NCI-H2227 treated with DMSO at 0.1 percent for 48 hours (cell line): Measurements from ENCODE around the gene PWWP2B.
"Not testable (repeated sequence)": the region's sequence is repeated elsewhere in the genome, so short reads cannot be mapped to it uniquely, and the experiment has no call there.

Experiments used
- DNase-seq: peaks from one replicate; lab custom pipeline; 2025; lab: John Stamatoyannopoulos, UW

The PWWP2B gene

GRCh38 chr10:132381741-132382140 is 15.3 kb upstream of the PWWP2B start:
- no peak for DNase-seq

- no peak for DNase-seq
Observed at GRCh38 chr10:132382231-132382922, 14.6 kb upstream of the PWWP2B start.

GRCh38 chr10:132383101-132383500 is 13.9 kb upstream of the PWWP2B start:
- DNase-seq, result no peak

- no peak for DNase-seq
Observed at GRCh38 chr10:132383751-132384196, 13.2 kb upstream of the PWWP2B start.

GRCh38 chr10:132384618-132385388 is 12.2 kb upstream of the PWWP2B start:
- no peak for DNase-seq

DNA sequence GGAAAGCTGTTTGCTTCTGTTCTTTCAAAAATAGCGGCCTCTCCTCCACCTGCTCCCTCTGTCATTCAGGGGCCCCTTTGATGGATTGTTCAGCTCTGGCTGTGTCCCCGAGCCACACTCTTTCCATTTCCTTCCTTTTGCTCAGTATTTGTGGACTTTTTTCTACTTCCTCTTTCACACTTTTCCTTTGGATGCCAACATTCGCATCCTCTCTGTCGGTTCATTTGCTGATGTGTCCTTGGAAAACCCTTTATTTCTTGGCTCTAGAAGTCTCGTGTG is 11.7 kb upstream of the PWWP2B start:
- DNase-seq, result no peak

- no peak for DNase-seq
Observed at GRCh38 chr10:132385721-132386418, 11.1 kb upstream of the PWWP2B start.

DNA sequence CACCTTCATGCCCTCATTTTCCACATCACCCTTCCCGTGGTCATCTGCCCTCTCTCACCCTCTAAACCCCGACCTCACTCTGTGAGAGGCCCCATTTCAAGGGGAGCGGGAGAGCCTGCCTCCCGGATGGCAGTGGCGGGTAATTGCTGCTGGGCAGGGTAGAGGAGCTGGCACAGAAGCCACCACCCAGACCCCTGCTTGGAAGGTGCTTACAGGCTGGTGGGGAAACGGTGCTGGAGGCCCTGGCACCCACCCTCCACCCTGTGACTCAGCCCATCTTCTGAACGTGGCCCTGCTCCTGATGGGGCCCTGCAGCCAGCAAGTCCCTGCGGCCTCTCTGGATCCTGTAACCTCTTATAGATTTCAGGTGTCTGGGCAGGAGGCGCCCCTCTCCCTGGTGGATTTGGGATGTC is 10.6 kb upstream of the PWWP2B start:
- no peak for DNase-seq

DNA sequence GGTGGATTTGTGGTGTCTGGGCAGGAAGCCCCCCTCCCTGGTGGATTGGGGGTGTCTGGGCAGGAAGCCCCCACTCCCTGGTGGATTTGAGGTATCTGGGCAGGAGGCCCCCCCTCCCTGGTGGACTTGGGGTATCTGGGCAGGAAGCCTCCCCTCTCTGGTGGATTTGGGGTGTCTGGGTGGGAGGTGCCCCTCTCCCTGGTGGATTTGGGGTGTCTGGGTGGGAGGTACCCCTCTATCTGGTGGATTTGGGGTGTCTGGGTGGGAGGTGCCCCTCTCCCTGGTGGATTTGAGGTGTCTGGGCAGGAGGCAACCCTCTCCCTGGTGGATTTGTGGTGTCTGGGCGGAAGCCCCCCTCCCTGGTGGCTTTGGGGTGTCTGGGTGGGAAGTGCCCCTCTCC is 10.1 kb upstream of the PWWP2B start:
- not testable (repeated sequence) for DNase-seq

DNA sequence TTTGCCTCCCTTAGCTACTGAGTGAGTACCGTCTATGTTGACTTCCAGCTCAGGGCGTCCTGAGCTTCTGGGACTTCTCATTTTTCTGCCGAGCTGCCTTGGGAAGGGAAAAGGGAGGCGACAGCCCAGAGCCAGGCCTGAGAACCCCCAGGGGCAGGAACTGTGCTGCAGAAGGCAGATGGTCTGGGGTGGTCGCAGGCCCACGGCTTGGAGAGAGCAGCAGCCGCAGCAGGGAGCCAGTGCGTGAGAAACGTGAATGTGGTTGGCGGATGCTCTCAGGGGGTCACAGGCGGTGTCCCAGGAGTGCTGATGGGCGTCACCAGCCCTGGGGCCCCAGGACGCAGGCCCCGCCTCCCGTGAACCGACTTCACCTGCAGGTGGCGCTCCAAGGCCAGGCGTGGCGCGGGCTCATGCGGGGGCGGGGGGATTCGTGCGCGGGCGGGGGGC is 9.2 kb upstream of the PWWP2B start:
- DNase-seq, result peak; percentile 10

GRCh38 chr10:132388891-132389432 is 8.0 kb upstream of the PWWP2B start:
- DNase-seq, result no peak

DNA sequence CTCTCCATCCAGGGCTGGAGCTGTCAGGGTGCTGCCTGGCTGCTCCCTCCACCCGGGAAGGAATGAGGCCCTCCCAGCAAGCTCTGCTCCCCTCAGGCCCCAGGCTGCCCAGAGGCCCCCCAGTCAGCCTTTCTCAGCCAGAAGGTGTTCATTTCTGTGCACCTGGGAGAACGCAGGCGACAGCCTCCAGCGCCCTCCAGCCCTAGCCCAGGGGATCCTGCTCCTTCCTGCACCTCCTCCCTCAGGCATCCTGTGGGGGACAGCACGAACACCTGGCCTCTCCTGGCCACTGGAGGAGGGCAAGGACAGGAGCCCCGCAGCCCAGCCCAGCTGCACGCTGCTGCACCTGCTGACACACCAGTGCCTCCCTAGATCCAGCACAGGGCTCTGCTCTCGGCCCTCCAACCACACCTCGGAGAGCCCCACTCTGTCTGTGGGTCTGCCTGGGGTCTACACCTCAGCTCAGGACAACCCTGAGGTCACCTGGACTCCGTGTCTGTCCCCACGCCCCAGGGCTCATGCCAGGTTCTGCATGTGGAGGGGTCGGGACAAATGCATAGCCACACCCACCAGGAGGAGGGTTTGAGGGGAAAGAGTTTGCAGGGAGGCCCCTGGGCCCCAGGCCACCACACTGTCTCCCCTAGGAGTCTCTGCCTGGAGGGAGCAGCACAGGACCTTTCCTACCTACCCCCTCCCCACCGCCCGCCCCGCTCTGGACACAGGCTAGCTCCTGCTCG is 7.4 kb upstream of the PWWP2B start:
- no peak for DNase-seq

- DNase-seq, result no peak
Observed at GRCh38 chr10:132390170-132390920, 6.7 kb upstream of the PWWP2B start.

DNA sequence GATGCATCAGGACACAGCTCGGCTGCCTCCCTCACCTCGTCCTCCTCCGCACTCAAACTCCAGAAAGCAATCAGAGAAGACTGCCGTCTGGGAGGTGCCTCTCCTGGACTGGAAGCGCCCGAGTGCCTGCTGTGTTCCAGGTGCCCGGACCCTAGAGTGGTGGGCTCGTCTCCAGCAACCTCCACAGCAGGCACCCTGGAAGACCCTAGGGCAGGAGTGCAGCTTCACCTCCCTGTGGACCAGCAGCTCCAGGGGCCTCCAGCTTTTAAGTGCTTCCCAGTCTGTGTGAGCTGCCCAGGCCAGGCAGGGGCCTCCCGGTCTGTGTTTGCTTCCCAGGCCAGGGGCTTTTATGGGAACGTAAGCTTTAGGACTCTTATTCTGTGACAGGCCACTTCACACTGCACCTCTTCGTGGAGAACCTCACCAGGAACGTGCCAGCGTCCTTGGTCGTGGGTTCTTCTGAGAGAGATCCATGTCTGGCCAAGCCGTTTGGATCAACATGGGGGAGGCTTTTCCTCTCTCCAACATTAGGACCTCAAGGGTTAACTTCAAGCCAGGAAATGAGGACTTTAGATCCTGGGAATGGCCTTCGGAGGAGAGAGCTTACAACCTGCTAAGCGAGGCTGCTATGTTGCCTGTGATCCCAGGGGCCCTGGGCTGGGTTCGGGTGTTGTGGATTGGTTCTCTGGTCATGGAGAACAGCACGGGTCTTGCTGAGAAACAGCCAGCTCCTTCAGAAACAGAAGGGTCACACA is 5.9 kb upstream of the PWWP2B start:
- no peak for DNase-seq

- no peak for DNase-seq
Observed at GRCh38 chr10:132391676-132392020, 5.4 kb upstream of the PWWP2B start.

GRCh38 chr10:132392184-132392800 is 4.7 kb upstream of the PWWP2B start:
- DNase-seq, result no peak

- no peak for DNase-seq
Observed at GRCh38 chr10:132392811-132393694, 3.9 kb upstream of the PWWP2B start.

GRCh38 chr10:132393695-132394181 is 3.3 kb upstream of the PWWP2B start:
- DNase-seq, result no peak

DNA sequence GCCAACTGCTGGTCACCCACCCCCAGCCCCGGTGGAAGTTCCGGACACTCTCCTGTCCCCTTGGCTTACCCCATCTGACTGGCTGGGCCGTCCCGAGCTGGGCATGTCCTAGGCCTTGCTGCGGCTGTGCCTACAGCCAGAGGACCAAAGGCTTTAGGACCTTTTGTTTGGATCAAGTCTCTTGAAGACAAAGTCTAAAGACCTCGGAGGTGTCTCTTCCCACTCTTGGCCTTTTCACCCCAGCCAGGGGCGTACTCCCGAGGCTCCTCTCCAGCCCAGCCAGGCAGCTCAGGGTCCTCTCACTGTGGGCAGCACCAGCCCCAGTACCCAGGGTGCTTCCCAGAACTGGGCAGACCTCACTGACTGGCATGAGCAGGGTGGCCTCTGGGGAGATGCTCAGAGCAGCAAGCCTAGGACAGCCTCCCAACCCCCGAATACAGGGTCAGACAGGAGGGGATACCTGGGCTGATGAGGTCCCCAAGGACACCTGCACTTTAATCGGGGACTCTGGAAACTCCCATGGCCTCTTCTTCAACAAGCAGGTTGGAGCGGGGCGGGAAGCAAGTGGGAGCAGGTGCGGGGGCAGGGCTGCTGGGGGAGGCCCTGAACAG is 2.7 kb upstream of the PWWP2B start:
- no peak for DNase-seq
